Measurements from ENCODE around the gene PUSL1. TPM values are rescaled to one million over a fixed set of nuclear protein-coding genes. Genes with fewer than 3 reads are reported as not detected.
A peak's percentile ranks its signal among the peaks of the same experiment; 100 is the strongest.

PUSL1 gene
- total and polyA plus RNA-seq, 2 of the 13 experiments (the other 11 are each of a cell fraction or from before 2014, with no cell fraction given), result 8.3 to 22.2 TPM

GRCh38 chr1:1309251-1310108 is 1.1 kb downstream of the PUSL1 start (continued):
- TF ChIP-seq PAXIP1 (CRISPR knock-in tag; conservative IDR thresholded peaks at IDR 0.05) (no peak), PATZ1 (CRISPR knock-in tag; IDR thresholded peaks at IDR 0.05) (no peak; the same call in 1 of the 2 replicates), MAZ (IDR thresholded peaks at IDR 0.05; ENCODE audit: borderline replicate concordance, low read depth, low read length) (no peak), MAZ (CRISPR knock-in tag; IDR thresholded peaks at IDR 0.05; ENCODE audit: low read depth) (no peak), GPBP1L1 (CRISPR knock-in tag; IDR thresholded peaks at IDR 0.05) (no peak), ZNF619 (CRISPR knock-in tag; IDR thresholded peaks at IDR 0.05) (no peak), CBX1 (IDR thresholded peaks at IDR 0.05; ENCODE audit: low read depth) (no peak), ZNF234 (CRISPR knock-in tag; conservative IDR thresholded peaks at IDR 0.05) (no peak), ZKSCAN5 (CRISPR knock-in tag; IDR thresholded peaks at IDR 0.05) (no peak), POGK (CRISPR knock-in tag; conservative IDR thresholded peaks at IDR 0.05) (no peak), ZNF746 (CRISPR knock-in tag; IDR thresholded peaks at IDR 0.05) (no peak), ZNF547 (CRISPR knock-in tag; IDR thresholded peaks at IDR 0.05) (0 out of 2 replicates have a peak, but pooled peaks have one; percentile 2), ZC3H13 (CRISPR knock-in tag; IDR thresholded peaks at IDR 0.05) (peak; percentile 46; the same call in 1 of the 2 replicates), ZNF10 (CRISPR knock-in tag; IDR thresholded peaks at IDR 0.05; ENCODE audit: borderline replicate concordance, low read depth) (no peak), ZNF576 (CRISPR knock-in tag; IDR thresholded peaks at IDR 0.05) (no peak), ZHX1 (CRISPR knock-in tag; IDR thresholded peaks at IDR 0.05; ENCODE audit: low read depth) (no peak)

Data from HepG2 (cell line).